T-cell (primary cell): Measurements from ENCODE around the gene EZH2. TPM values are rescaled to one million over a fixed set of nuclear protein-coding genes. Genes with fewer than 3 reads are reported as not detected.

Experiments used
- ATAC-seq, 4 experiments: fragments of 200-7000 bp in 3 of 4; fragments of 150-1000 bp in 1 of 4; cut with Tn5 transposase; replicated peaks in 1 of 4; 1 replicate in 3 of 4; 2 replicates in 1 of 4; pipeline ENCODE4 v1.10.0; 2021; ENCODE audit warnings: moderate library complexity in 3 of 4, mild to moderate bottlenecking in 2 of 4, moderate number of reproducible peaks in 1 of 4
- CTCF ChIA-PET, 2 donors: fragments of 300-600 bp; sonication (Branson Sonifier 250); formaldehyde crosslinking; loops; one replicate each; lab custom pipeline; 2022; ENCODE audit warnings: antibody characterized with exemption in 2 of 2; lab: Charles Lee
- POLR2A ChIA-PET, 2 donors: fragments of 300-600 bp; sonication (Branson Sonifier 250); formaldehyde crosslinking; loops; one replicate each; lab custom pipeline; 2022; ENCODE audit warnings: antibody characterized with exemption in 2 of 2; lab: Charles Lee
- DNase-seq, 35 experiments: peaks; one replicate each; pipeline versions ENCODE4 v3.0.0 to v3.0.0-alpha.2; 2013 to 2023
- H3K27ac ChIP-seq: one replicate; pipeline ENCODE4 v1.5.1; 2013; ENCODE audit warnings: low read length
- H3K27me3 ChIP-seq, 2 experiments: replicated peaks in 1 of 2; 1 replicate in 1 of 2; 2 replicates in 1 of 2; pipeline versions ENCODE4 v1.6.1 to v1.7.0; 2013; ENCODE audit warnings: low read length in 1 of 2, mixed read lengths in 1 of 2; ENCODE audit not compliant: control insufficient read depth in 2 of 2, insufficient read depth in 2 of 2; ENCODE audit errors: extremely low read depth in 1 of 2
- H3K36me3 ChIP-seq, 2 donors: 1 replicate in 1 of 2; 2 replicates in 1 of 2; pipeline versions ENCODE4 v1.6.1 to v1.7.0; 2013; ENCODE audit warnings: low read length in 1 of 2; ENCODE audit not compliant: control insufficient read depth in 2 of 2, insufficient read depth in 1 of 2; ENCODE audit errors: extremely low read depth in 1 of 2
- H3K4me1 ChIP-seq, 2 experiments: 1 replicate in 1 of 2; 2 replicates in 1 of 2; pipeline versions ENCODE4 v1.6.1 to v1.7.0; 2013; ENCODE audit warnings: low read length in 2 of 2, mixed read lengths in 1 of 2; ENCODE audit not compliant: insufficient read depth in 2 of 2, control insufficient read depth in 1 of 2; ENCODE audit errors: extremely low read depth in 1 of 2
- H3K4me3 ChIP-seq, 2 donors: 1 replicate in 1 of 2; 2 replicates in 1 of 2; pipeline versions ENCODE4 v1.5.1 to v1.7.0; 2013; ENCODE audit warnings: mild to moderate bottlenecking in 2 of 2, low read length in 1 of 2, moderate library complexity in 1 of 2; ENCODE audit not compliant: control insufficient read depth in 1 of 2; ENCODE audit errors: extremely low read depth in 1 of 2
- H3K9me3 ChIP-seq: 2 replicates; pipeline ENCODE4 v1.7.0; 2013
- H3K27ac Mint-ChIP-seq, 2 donors: one replicate each; pipeline ENCODE4 v1.8.0; 2020 to 2021; ENCODE audit warnings: mild to moderate bottlenecking in 2 of 2, mixed read lengths in 2 of 2
- H3K27me3 Mint-ChIP-seq, 2 donors: one replicate each; pipeline ENCODE4 v1.8.0; 2021 to 2022; ENCODE audit warnings: mixed read lengths in 2 of 2
- H3K36me3 Mint-ChIP-seq: one replicate; pipeline ENCODE4 v1.8.0; 2021; ENCODE audit warnings: mixed read lengths
- H3K4me1 Mint-ChIP-seq, 3 donors: one replicate each; pipeline ENCODE4 v1.8.0; 2020 to 2022; ENCODE audit warnings: mixed read lengths in 3 of 3, mild to moderate bottlenecking in 1 of 3
- H3K4me3 Mint-ChIP-seq, 3 donors: one replicate each; pipeline ENCODE4 v1.8.0; 2020 to 2022; ENCODE audit warnings: mild to moderate bottlenecking in 3 of 3, mixed read lengths in 3 of 3, moderate library complexity in 3 of 3
- H3K9me3 Mint-ChIP-seq, 3 donors: one replicate each; pipeline ENCODE4 v1.8.0; 2020 to 2022; ENCODE audit warnings: mixed read lengths in 3 of 3
- WGBS: methylation state at CpG from one replicate; pipeline ENCODE4 v1.1.5; 2013; ENCODE audit warnings: missing lambda C conversion rate; ENCODE audit not compliant: insufficient coverage; 5-methylcytosine and 5-hydroxymethylcytosine counted together
- total RNA-seq, 35 experiments: library from RNA in 6 of 35; stranded (reverse) in 6 of 35; fragments of 120-200 nt in 1 of 35; gene quantifications; one replicate each; pipeline versions ENCODE4 v1.2.1 to v1.2.4 and lab custom pipeline; 2013 to 2026

Gene EZH2
- total RNA-seq, 5 donors from 2014 or later (not counting 1 experiment from before 2014, with no cell fraction given) = 8.1 to 24.0 (median 11.2) TPM

DNA sequence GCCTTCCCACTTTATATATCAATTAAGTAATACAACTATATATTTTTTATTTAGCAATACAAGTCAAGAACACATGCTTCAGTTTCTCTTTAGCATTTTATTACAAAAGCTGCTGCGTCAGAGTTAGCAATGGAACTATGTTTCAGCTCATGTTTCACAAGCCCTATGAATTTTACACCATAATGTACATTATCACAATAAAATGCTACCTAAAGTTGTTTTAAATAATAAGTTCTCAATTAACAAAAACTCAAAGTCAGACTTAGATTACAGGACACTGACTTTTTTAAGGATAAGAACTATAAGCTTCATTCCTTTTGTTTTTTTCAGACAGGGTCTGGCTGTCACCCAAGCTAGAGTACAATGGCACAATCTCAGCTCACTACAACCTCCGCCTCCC lies 52.3 kb downstream of the EZH2 start:
- POLR2A ChIA-PET = no interaction called here
- H3K27ac Mint-ChIP-seq = no peak overlapping the region

DNA sequence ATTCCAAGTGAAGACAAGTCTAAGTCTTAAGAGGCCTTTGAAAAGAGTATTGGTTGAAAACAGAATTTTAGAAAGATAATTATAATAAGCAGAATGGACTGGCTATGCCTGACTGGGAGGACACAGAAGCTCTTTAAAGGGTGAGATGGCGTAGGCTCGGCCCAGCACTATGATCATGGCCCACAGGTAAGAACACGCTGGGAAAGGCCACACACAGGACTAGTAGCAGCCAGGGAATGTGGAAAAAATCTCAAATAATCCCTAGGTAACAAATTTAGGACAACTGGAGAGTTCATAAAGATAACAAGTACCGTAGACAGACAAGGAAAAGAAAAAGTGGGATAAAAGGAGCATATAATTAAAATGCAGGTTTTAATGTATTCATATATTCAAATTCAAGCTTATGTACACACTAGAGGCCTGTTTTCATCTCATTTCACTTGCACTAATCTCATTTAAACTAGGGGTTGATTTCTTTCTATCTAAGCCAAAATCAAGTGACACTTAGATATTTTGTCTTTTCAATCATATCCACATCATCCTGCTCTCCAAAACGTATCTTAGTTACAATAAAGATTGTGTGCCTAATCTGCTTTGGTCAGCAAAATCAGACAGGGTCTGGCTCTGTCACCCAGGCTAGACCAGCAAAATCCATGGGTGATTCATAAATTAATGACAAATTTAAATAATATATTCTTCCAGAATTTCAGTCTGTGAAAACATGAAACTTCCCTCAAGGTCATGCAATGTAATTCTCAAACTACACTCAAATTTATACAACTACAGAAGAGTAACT lies 53.0 kb downstream of the EZH2 start:
- peaks cover 14% of the 10 kb centered on the region for H3K36me3 Mint-ChIP-seq
- H3K27ac ChIP-seq = no peak overlapping the region
- POLR2A ChIA-PET = no interaction called here
- H3K9me3 ChIP-seq = no peaks in the 10 kb centered on the region
- H3K27me3 Mint-ChIP-seq = no peaks in the 10 kb centered on the region
- 100% methylated on average over 2 of the region's 5 CpGs for WGBS
- H3K27me3 ChIP-seq = no peaks in the 10 kb centered on the region
- H3K27ac Mint-ChIP-seq = no peak overlapping the region
- no peak overlapping the region for H3K4me3 Mint-ChIP-seq
- CTCF ChIA-PET = no interaction called here
- DNase-seq (no peak), ATAC-seq (no peak)
- H3K4me3 ChIP-seq = no peak overlapping the region
- H3K36me3 ChIP-seq = no peaks in the 10 kb centered on the region
- H3K9me3 Mint-ChIP-seq = no peaks in the 10 kb centered on the region
- H3K4me1 ChIP-seq = no peaks in the 10 kb centered on the region
- peaks cover 0 to 5% (median 0%) of the 10 kb centered on the region in 3 donors for H3K4me1 Mint-ChIP-seq

More for the DNA sequence above, 52.3 kb downstream of the EZH2 start:
- CTCF ChIA-PET = no interaction called here
- no peak for DNase-seq
- Histone ChIP-seq H3K9me3 (no peaks in the 10 kb centered on the region), H3K27me3 (no peaks in the 10 kb centered on the region), H3K36me3 (no peaks in the 10 kb centered on the region), H3K4me3 (no peak overlapping the region), H3K27ac (no peak overlapping the region), H3K4me1 (no peaks in the 10 kb centered on the region)
- ATAC-seq = no peak
- Mint-ChIP-seq H3K4me1 (peaks cover 0 to 5% (median 4%) of the 10 kb centered on the region in 3 donors), H3K27me3 (no peaks in the 10 kb centered on the region), H3K36me3 (peaks cover 15% of the 10 kb centered on the region), H3K9me3 (no peaks in the 10 kb centered on the region), H3K4me3 (no peak overlapping the region)
- WGBS = 100% methylated on average over 2 of the region's 2 CpGs

DNA sequence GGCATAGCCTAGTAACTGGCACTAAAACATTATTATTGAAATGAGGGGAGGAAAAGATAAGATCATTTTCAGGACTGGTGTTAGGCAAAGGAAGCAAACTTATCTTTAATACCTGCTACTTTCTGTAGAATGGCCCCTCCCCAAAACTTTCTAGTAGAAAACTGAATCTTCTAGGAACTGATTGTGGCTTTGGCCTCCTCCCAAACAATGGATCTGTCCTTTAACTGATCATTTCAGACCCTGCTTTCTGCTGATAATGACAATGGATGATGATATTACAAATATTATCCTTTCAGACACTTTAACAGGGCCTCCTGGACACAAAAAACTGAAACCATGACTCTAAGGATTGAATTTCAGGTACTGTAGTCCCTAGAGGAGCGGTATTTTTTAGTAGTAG lies 55.1 kb downstream of the EZH2 start:
- no peak for ATAC-seq
- Histone ChIP-seq H3K9me3 (no peaks in the 10 kb centered on the region), H3K4me3 (no peak overlapping the region), H3K27ac (no peak overlapping the region), H3K27me3 (no peaks in the 10 kb centered on the region), H3K36me3 (no peaks in the 10 kb centered on the region), H3K4me1 (no peaks in the 10 kb centered on the region)
- H3K27ac Mint-ChIP-seq = no peak overlapping the region
- H3K36me3 Mint-ChIP-seq = peaks cover 22% of the 10 kb centered on the region
- CTCF ChIA-PET = no interaction called here
- DNase-seq = no peak
- POLR2A ChIA-PET = no interaction called here
- H3K4me3 Mint-ChIP-seq = no peak overlapping the region
- H3K27me3 Mint-ChIP-seq = no peaks in the 10 kb centered on the region
- H3K4me1 Mint-ChIP-seq = peaks cover 0 to 3% (median 0%) of the 10 kb centered on the region in 3 donors
- WGBS = no CpG with 5 or more reads among the region's 1 CpG
- no peaks in the 10 kb centered on the region for H3K9me3 Mint-ChIP-seq

DNA sequence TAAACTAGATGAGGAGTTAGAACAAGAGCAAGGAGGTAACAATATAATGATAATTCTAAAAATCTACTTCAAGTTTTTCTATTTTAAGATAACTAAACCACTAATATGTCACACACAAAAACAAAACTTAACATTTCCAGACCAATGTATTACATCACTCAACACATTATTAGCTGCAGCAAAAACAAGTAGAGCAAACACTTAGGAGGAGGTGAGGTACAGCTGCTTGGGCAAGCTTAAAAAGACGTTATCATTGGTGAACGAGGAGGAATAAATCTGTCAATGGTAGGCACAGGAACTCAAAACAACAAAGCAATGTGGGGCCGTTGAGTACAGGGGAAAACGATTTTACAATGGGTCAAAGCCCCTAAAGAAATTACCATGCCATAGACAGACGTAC lies 58.8 kb downstream of the EZH2 start:
- WGBS = no CpG with 5 or more reads among the region's 5 CpGs
- no peaks in the 10 kb centered on the region for H3K27me3 Mint-ChIP-seq

DNA sequence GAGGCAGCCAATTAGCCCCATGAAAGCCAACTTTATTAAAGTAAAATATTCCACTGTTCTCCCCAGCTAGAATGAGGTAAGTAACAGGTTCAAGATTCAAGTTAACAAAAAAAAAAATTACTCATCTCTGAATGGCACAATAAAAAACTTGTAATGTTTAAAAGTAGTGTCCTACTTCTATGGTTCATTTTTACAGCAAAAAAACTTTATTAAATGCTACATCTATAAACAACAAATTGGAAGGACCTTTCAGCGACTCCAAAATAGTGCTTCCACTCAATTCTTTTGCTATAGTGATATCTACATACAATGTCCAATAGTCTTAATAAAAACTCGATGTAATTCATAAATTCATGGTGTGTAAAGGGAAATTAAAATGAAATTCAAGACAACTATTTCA lies 59.2 kb downstream of the EZH2 start:
- DNase-seq (no peak), ATAC-seq (no peak)
- Mint-ChIP-seq H3K36me3 (peaks cover 29% of the 10 kb centered on the region), H3K4me1 (peaks cover 0 to 2% (median 0%) of the 10 kb centered on the region in 3 donors), H3K27me3 (no peaks in the 10 kb centered on the region), H3K27ac (no peak overlapping the region), H3K9me3 (no peaks in the 10 kb centered on the region), H3K4me3 (no peak overlapping the region)
- Histone ChIP-seq H3K27ac (no peak overlapping the region), H3K9me3 (no peaks in the 10 kb centered on the region), H3K27me3 (no peaks in the 10 kb centered on the region), H3K36me3 (no peaks in the 10 kb centered on the region), H3K4me1 (no peaks in the 10 kb centered on the region), H3K4me3 (no peak overlapping the region)
- ChIA-PET CTCF (no interaction called here), POLR2A (no interaction called here)
- WGBS = no CpG with 5 or more reads among the region's 2 CpGs

More for the DNA sequence above, 58.8 kb downstream of the EZH2 start:
- peaks cover 0 to 2% (median 0%) of the 10 kb centered on the region in 3 donors for H3K4me1 Mint-ChIP-seq
- H3K4me3 ChIP-seq = no peak overlapping the region
- H3K4me3 Mint-ChIP-seq = no peak overlapping the region
- H3K9me3 Mint-ChIP-seq = no peaks in the 10 kb centered on the region
- no peak for DNase-seq
- no peaks in the 10 kb centered on the region for H3K36me3 ChIP-seq
- no peaks in the 10 kb centered on the region for H3K4me1 ChIP-seq
- no peaks in the 10 kb centered on the region for H3K9me3 ChIP-seq
- no peak for ATAC-seq
- no peaks in the 10 kb centered on the region for H3K27me3 ChIP-seq
- no peak overlapping the region for H3K27ac Mint-ChIP-seq
- no peak overlapping the region for H3K27ac ChIP-seq
- CTCF ChIA-PET = no interaction called here
- POLR2A ChIA-PET = no interaction called here
- peaks cover 29% of the 10 kb centered on the region for H3K36me3 Mint-ChIP-seq

DNA sequence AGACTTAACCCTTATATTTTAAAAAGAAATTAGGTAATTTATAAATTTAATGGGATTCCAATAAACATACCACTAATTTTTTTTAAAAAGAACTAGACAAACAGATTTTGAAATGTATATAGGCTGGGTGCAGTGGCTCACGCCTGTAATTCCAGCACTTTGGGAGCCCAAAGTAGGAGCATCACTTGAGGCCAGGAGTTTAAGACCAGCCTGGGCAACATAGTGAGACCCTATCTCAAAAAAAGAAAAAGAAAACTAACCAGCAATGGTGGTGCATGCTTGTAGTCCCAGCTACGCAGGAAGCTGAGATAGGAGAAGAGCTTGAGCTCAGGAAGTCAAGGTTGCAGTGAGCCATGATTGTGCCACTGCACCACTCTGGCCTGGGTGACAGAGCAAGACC lies 62.7 kb downstream of the EZH2 start:
- Histone ChIP-seq H3K4me3 (no peak overlapping the region), H3K27ac (no peak overlapping the region), H3K9me3 (no peaks in the 10 kb centered on the region), H3K4me1 (no peaks in the 10 kb centered on the region), H3K27me3 (no peaks in the 10 kb centered on the region), H3K36me3 (no peaks in the 10 kb centered on the region)
- DNase-seq (no peak), ATAC-seq (no peak)
- H3K4me3 Mint-ChIP-seq = no peak overlapping the region
- H3K27ac Mint-ChIP-seq = no peak overlapping the region
- H3K9me3 Mint-ChIP-seq = no peaks in the 10 kb centered on the region
- H3K4me1 Mint-ChIP-seq = no peaks in the 10 kb centered on the region
- CTCF ChIA-PET = interaction anchor here in 1 of 2 donors (0.7 to 0.8 kb wide), 2 partner anchors 19 to 142 kb away, joined by 3 to 4 read pairs; no protein-coding TSS in a partner anchor
- WGBS = no CpG with 5 or more reads among the region's 2 CpGs
- POLR2A ChIA-PET = no interaction called here
- H3K36me3 Mint-ChIP-seq = peaks cover 38% of the 10 kb centered on the region
- no peaks in the 10 kb centered on the region for H3K27me3 Mint-ChIP-seq
